ENCODE data around the gene ADCY9. TPM values are rescaled to one million over a fixed set of nuclear protein-coding genes. Genes with fewer than 3 reads are reported as not detected.
A peak's percentile ranks its signal among the peaks of the same experiment; 100 is the strongest.

ADCY9 gene
- total RNA-seq, 5 donors from 2014 or later (not counting 1 experiment from before 2014, with no cell fraction given) = 7.9 to 15.7 (median 11.6) TPM

DNA sequence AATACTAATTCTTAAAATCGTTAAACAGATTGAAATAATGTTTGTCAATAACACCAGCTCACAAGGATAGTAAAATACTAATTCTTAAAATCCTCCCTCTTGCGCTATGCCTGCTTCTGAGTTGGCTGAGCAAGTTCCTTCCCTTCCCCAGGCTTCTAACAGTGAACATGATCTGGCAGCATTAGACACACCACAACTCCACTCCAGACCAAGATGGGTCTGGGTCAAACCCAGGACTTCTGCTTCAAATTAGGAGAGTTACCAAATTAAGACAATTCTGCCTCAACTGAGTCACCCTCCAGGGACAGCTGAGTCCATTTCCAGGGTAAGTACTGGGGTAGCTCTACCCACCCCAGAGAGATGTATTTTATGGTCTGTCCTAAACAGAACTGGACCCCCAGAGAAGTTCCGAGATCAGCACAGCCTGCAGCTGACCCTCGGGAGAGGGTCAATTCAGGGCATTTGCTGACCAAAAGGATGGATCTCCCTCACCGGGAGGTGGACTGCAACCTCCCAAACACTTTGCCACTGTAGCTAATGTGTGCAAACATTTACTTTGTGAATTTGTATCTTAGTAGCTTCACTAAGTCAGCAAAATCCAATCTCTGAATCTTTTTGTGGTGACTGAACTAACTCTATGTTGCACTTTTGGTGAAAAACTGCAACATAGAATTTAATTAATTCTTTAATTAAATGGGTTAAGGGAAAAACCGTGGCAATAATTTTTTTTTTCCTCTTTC lies 48.8 kb downstream of the ADCY9 start:
- H3K9me3 Mint-ChIP-seq = peaks cover 2 to 15% (median 4%) of the 10 kb centered on the region in 3 donors
- Histone ChIP-seq H3K4me1 (ENCODE audit: control insufficient read depth in 1 of 2, extremely low read depth in 1 of 2, insufficient read depth in 2 of 2, low read length in 2 of 2) (peaks cover 2 to 12% of the 10 kb centered on the region in 2 experiments), H3K4me3 (ENCODE audit: control insufficient read depth in 1 of 2, extremely low read depth in 1 of 2, low read length in 1 of 2) (no peak overlapping the region), H3K36me3 (ENCODE audit: control insufficient read depth in 2 of 2, extremely low read depth in 1 of 2, insufficient read depth in 1 of 2, low read length in 1 of 2) (no peaks in the 10 kb centered on the region), H3K27me3 (replicated peaks in 1 of 2; ENCODE audit: control insufficient read depth in 2 of 2, extremely low read depth in 1 of 2, insufficient read depth in 2 of 2, low read length in 1 of 2) (no peaks in the 10 kb centered on the region), H3K27ac (ENCODE audit: low read length) (no peak overlapping the region), H3K9me3 (peaks cover 3% of the 10 kb centered on the region)
- POLR2A ChIA-PET = interaction anchor here (0.7 kb wide), 2 partner anchors 36 to 40 kb away, joined by 3 to 4 read pairs; no protein-coding TSS in a partner anchor
- DNase-seq = no peak
- H3K27ac Mint-ChIP-seq = no peak overlapping the region
- CTCF ChIA-PET = no interaction called here
- peaks cover 7 to 24% (median 15%) of the 10 kb centered on the region in 3 donors for H3K4me1 Mint-ChIP-seq
- H3K27me3 Mint-ChIP-seq = no peaks in the 10 kb centered on the region
- peaks cover 12% of the 10 kb centered on the region for H3K36me3 Mint-ChIP-seq
- WGBS (ENCODE audit: insufficient coverage) = 87% methylated on average over 3 of the region's 6 CpGs
- no peak overlapping the region for H3K4me3 Mint-ChIP-seq
- no peak for ATAC-seq (replicated peaks in 1 of 4)

- peaks cover 14% of the 10 kb centered on the region for H3K9me3 ChIP-seq
- peak overlapping the region; percentile 78 to 89 (median 79) for H3K4me3 Mint-ChIP-seq
- peaks cover 13 to 35% (median 16%) of the 10 kb centered on the region in 3 donors for H3K9me3 Mint-ChIP-seq
- H3K4me3 ChIP-seq (ENCODE audit: control insufficient read depth in 1 of 2, extremely low read depth in 1 of 2, low read length in 1 of 2) = peak overlapping the region; percentile 29 to 48
- peaks cover 25% of the 10 kb centered on the region for H3K36me3 Mint-ChIP-seq
- H3K36me3 ChIP-seq (ENCODE audit: control insufficient read depth in 2 of 2, extremely low read depth in 1 of 2, insufficient read depth in 1 of 2, low read length in 1 of 2) = no peaks in the 10 kb centered on the region
- peak overlapping the region; percentile 68 for H3K27ac ChIP-seq (ENCODE audit: low read length)
- peaks cover 8 to 33% (median 24%) of the 10 kb centered on the region in 3 donors for H3K4me1 Mint-ChIP-seq
- no peaks in the 10 kb centered on the region for H3K27me3 Mint-ChIP-seq
- no peaks in the 10 kb centered on the region for H3K27me3 ChIP-seq (replicated peaks in 1 of 2; ENCODE audit: control insufficient read depth in 2 of 2, extremely low read depth in 1 of 2, insufficient read depth in 2 of 2, low read length in 1 of 2)
- POLR2A ChIA-PET = no interaction called here
- peaks cover 2 to 18% of the 10 kb centered on the region in 2 experiments for H3K4me1 ChIP-seq (ENCODE audit: control insufficient read depth in 1 of 2, extremely low read depth in 1 of 2, insufficient read depth in 2 of 2, low read length in 2 of 2)
- DNase-seq = peak in 29 of 35 experiments; percentile 9 to 67 (median 24)
- 16% methylated on average over 7 of the region's 11 CpGs for WGBS (ENCODE audit: insufficient coverage)
- ATAC-seq (replicated peaks in 1 of 4) = peak; percentile 77 to 92 (median 88)
- CTCF ChIA-PET = interaction anchor here in 1 of 2 donors (0.6 kb wide), 1 partner anchor 907 kb away, joined by 3 read pairs; no protein-coding TSS in a partner anchor
- H3K27ac Mint-ChIP-seq = peak overlapping the region; percentile 89 to 90
Measured at GRCh38 chr16:4064950-4065352, 51.3 kb downstream of the ADCY9 start.

- Mint-ChIP-seq H3K4me3 (no peak overlapping the region), H3K4me1 (peaks cover 23 to 48% (median 42%) of the 10 kb centered on the region in 3 donors), H3K36me3 (peaks cover 25% of the 10 kb centered on the region), H3K27ac (no peak overlapping the region), H3K9me3 (peaks cover 13 to 39% (median 16%) of the 10 kb centered on the region in 3 donors), H3K27me3 (no peaks in the 10 kb centered on the region)
- no peak for DNase-seq
- peaks cover 14% of the 10 kb centered on the region for H3K9me3 ChIP-seq
- POLR2A ChIA-PET = no interaction called here
- no peaks in the 10 kb centered on the region for H3K36me3 ChIP-seq (ENCODE audit: control insufficient read depth in 2 of 2, extremely low read depth in 1 of 2, insufficient read depth in 1 of 2, low read length in 1 of 2)
- no peak overlapping the region for H3K4me3 ChIP-seq (ENCODE audit: control insufficient read depth in 1 of 2, extremely low read depth in 1 of 2, low read length in 1 of 2)
- no peak for ATAC-seq (replicated peaks in 1 of 4)
- no peak overlapping the region for H3K27ac ChIP-seq (ENCODE audit: low read length)
- no peaks in the 10 kb centered on the region for H3K27me3 ChIP-seq (replicated peaks in 1 of 2; ENCODE audit: control insufficient read depth in 2 of 2, extremely low read depth in 1 of 2, insufficient read depth in 2 of 2, low read length in 1 of 2)
- H3K4me1 ChIP-seq (ENCODE audit: control insufficient read depth in 1 of 2, extremely low read depth in 1 of 2, insufficient read depth in 2 of 2, low read length in 2 of 2) = peaks cover 2 to 34% of the 10 kb centered on the region in 2 experiments
- CTCF ChIA-PET = interaction anchor here in 1 of 2 donors (0.6 kb wide), 1 partner anchor 197 kb away, joined by 3 read pairs; no protein-coding TSS in a partner anchor
Measured at GRCh38 chr16:4062212-4062802, 53.9 kb downstream of the ADCY9 start.

DNA sequence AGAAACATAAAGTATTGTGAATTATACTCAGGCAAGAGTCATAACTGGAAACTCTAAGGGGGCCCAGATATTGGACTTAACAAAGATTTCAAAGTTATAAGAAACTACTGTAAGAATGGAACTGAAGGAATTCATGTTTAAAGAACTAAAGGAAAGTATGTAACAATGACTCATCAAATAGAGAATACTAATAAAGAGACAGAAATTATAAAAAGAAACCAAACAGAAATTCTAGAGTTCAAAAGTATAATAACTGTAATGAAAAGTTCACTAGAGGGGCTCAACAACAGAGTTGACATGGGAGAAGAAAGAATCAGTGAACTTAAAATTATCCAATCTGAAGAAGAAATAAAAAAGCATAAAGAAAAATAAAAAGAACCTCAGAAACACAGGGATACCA lies 55.4 kb downstream of the ADCY9 start:
- H3K36me3 Mint-ChIP-seq = peaks cover 25% of the 10 kb centered on the region
- peak overlapping the region; percentile 74 for H3K27ac ChIP-seq (ENCODE audit: low read length)
- no peak overlapping the region for H3K4me3 ChIP-seq (ENCODE audit: control insufficient read depth in 1 of 2, extremely low read depth in 1 of 2, low read length in 1 of 2)
- no peaks in the 10 kb centered on the region for H3K27me3 ChIP-seq (replicated peaks in 1 of 2; ENCODE audit: control insufficient read depth in 2 of 2, extremely low read depth in 1 of 2, insufficient read depth in 2 of 2, low read length in 1 of 2)
- DNase-seq = no peak
- H3K9me3 Mint-ChIP-seq = peaks cover 13 to 39% (median 16%) of the 10 kb centered on the region in 3 donors
- H3K36me3 ChIP-seq (ENCODE audit: control insufficient read depth in 2 of 2, extremely low read depth in 1 of 2, insufficient read depth in 1 of 2, low read length in 1 of 2) = no peaks in the 10 kb centered on the region
- ATAC-seq (replicated peaks in 1 of 4) = no peak
- H3K27me3 Mint-ChIP-seq = no peaks in the 10 kb centered on the region
- CTCF ChIA-PET = interaction anchor here in 1 of 2 donors (0.7 to 1.1 kb wide), 2 partner anchors 116 to 193 kb away, joined by 3 read pairs; no protein-coding TSS in a partner anchor
- H3K4me3 Mint-ChIP-seq = no peak overlapping the region
- POLR2A ChIA-PET = interaction anchor here in 1 of 2 donors (0.8 kb wide), 1 partner anchor 10 kb away, joined by 3 read pairs; no protein-coding TSS in a partner anchor
- peaks cover 14% of the 10 kb centered on the region for H3K9me3 ChIP-seq
- H3K27ac Mint-ChIP-seq = peak overlapping the region; percentile 23 to 83
- H3K4me1 Mint-ChIP-seq = peaks cover 23 to 42% (median 38%) of the 10 kb centered on the region in 3 donors
- peaks cover 2 to 34% of the 10 kb centered on the region in 2 experiments for H3K4me1 ChIP-seq (ENCODE audit: control insufficient read depth in 1 of 2, extremely low read depth in 1 of 2, insufficient read depth in 2 of 2, low read length in 2 of 2)

DNA sequence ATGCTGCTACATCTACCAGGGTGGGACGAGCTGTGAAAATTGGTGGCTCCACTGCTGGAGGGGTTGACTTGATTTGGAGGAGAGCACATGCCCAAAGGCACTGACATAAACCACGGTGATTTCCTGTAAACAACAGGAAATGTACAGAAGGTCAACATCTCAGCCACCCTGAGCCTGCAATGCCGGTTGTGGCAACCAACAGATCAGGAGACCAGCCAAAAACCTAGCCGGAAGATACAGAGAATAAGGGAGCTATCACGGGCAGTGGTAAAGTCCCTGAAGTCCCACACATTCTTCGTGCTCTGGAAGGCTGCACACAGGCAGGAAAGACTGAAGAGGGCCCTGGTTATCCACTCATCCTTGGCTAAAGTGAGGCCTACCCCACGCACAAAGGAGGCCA lies 56.2 kb downstream of the ADCY9 start:
- H3K27ac Mint-ChIP-seq = peak overlapping the region; percentile 83 to 90
- peaks cover 13 to 39% (median 16%) of the 10 kb centered on the region in 3 donors for H3K9me3 Mint-ChIP-seq
- ChIA-PET POLR2A (no interaction called here), CTCF (interaction anchor here in 1 of 2 donors (0.7 to 1.1 kb wide), 2 partner anchors 117 to 194 kb away, joined by 3 read pairs; no protein-coding TSS in a partner anchor)
- Histone ChIP-seq H3K27me3 (replicated peaks in 1 of 2; ENCODE audit: control insufficient read depth in 2 of 2, extremely low read depth in 1 of 2, insufficient read depth in 2 of 2, low read length in 1 of 2) (no peaks in the 10 kb centered on the region), H3K36me3 (ENCODE audit: control insufficient read depth in 2 of 2, extremely low read depth in 1 of 2, insufficient read depth in 1 of 2, low read length in 1 of 2) (no peaks in the 10 kb centered on the region), H3K9me3 (peaks cover 14% of the 10 kb centered on the region), H3K27ac (ENCODE audit: low read length) (peak overlapping the region; percentile 74), H3K4me1 (ENCODE audit: control insufficient read depth in 1 of 2, extremely low read depth in 1 of 2, insufficient read depth in 2 of 2, low read length in 2 of 2) (peaks cover 0 to 29% of the 10 kb centered on the region in 2 experiments), H3K4me3 (ENCODE audit: control insufficient read depth in 1 of 2, extremely low read depth in 1 of 2, low read length in 1 of 2) (no peak overlapping the region)
- peak in 21 of 35 experiments; percentile 3 to 49 (median 15) for DNase-seq
- H3K36me3 Mint-ChIP-seq = peaks cover 25% of the 10 kb centered on the region
- H3K4me1 Mint-ChIP-seq = peaks cover 18 to 38% (median 35%) of the 10 kb centered on the region in 3 donors
- H3K27me3 Mint-ChIP-seq = no peaks in the 10 kb centered on the region
- H3K4me3 Mint-ChIP-seq = peak overlapping the region; percentile 6 to 44 (median 29)
- peak; percentile 54 to 83 (median 63) for ATAC-seq (replicated peaks in 1 of 4)
- WGBS (ENCODE audit: insufficient coverage) = 49% methylated on average over 5 of the region's 7 CpGs

- no peak overlapping the region for H3K4me3 Mint-ChIP-seq
- Histone ChIP-seq H3K36me3 (ENCODE audit: control insufficient read depth in 2 of 2, extremely low read depth in 1 of 2, insufficient read depth in 1 of 2, low read length in 1 of 2) (no peaks in the 10 kb centered on the region), H3K9me3 (peaks cover 12% of the 10 kb centered on the region), H3K4me1 (ENCODE audit: control insufficient read depth in 1 of 2, extremely low read depth in 1 of 2, insufficient read depth in 2 of 2, low read length in 2 of 2) (peaks cover 0 to 22% of the 10 kb centered on the region in 2 experiments), H3K27me3 (replicated peaks in 1 of 2; ENCODE audit: control insufficient read depth in 2 of 2, extremely low read depth in 1 of 2, insufficient read depth in 2 of 2, low read length in 1 of 2) (no peaks in the 10 kb centered on the region), H3K27ac (ENCODE audit: low read length) (no peak overlapping the region), H3K4me3 (ENCODE audit: control insufficient read depth in 1 of 2, extremely low read depth in 1 of 2, low read length in 1 of 2) (no peak overlapping the region)
- peaks cover 16 to 32% (median 31%) of the 10 kb centered on the region in 3 donors for H3K4me1 Mint-ChIP-seq
- ChIA-PET CTCF (interaction anchor here in 1 of 2 donors (0.6 kb wide), 1 partner anchor 67 kb away, joined by 4 read pairs; no protein-coding TSS in a partner anchor), POLR2A (no interaction called here)
- no peak for ATAC-seq (replicated peaks in 1 of 4)
- 96% methylated on average over 4 of the region's 6 CpGs for WGBS (ENCODE audit: insufficient coverage)
- no peak overlapping the region for H3K27ac Mint-ChIP-seq
- no peak for DNase-seq
- no peaks in the 10 kb centered on the region for H3K27me3 Mint-ChIP-seq
- H3K9me3 Mint-ChIP-seq = peaks cover 13 to 33% (median 16%) of the 10 kb centered on the region in 3 donors
- H3K36me3 Mint-ChIP-seq = peaks cover 21% of the 10 kb centered on the region
Measured at GRCh38 chr16:4058386-4058785, 57.9 kb downstream of the ADCY9 start.

Data from T-cell (primary cell).